ENCODE measurements around the gene ST3GAL3.
A peak's percentile ranks its signal among the peaks of the same experiment; 100 is the strongest.

ST3GAL3 gene

DNA sequence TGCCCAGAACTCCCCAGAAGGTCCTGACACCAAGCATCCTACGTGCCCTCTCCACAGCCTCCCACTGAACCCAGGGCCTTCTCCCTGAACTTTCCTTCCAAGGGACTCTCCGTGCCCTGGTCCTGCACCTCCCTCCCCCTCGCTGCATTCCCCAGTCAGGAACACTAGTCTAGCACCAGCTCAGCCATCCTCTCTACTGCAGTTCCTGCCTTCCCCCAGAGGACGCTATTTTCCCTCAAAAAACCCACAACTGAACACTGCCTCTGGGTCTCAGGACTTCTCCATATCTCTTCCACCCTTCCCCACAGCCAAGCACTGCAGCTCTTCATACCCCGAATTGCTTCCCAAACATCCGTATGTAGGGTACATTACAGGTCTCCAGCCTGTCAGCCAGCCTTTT lies 213.7 kb downstream of the ST3GAL3 start:
- DNase-seq: no peak

DNA sequence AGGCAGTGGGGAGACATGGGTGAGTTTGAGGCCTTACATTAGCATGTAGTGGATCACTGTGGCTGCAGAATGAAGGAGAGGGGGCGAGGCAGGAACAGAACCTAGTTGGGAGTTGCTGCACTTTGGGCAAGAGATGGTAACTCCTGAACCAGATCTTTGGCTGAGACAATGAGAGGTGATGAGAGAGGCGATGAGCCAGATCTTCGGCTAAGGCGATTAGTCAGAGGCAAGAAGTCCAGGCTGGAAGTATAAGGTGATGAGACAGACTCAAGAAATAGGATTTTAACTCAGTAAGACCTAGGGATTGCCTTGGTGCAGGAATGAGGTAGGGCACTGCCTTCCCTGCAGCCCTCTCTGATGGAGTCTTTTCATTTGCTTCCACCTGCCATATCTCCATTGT lies 217.2 kb downstream of the ST3GAL3 start:
- no peak for DNase-seq

DNA sequence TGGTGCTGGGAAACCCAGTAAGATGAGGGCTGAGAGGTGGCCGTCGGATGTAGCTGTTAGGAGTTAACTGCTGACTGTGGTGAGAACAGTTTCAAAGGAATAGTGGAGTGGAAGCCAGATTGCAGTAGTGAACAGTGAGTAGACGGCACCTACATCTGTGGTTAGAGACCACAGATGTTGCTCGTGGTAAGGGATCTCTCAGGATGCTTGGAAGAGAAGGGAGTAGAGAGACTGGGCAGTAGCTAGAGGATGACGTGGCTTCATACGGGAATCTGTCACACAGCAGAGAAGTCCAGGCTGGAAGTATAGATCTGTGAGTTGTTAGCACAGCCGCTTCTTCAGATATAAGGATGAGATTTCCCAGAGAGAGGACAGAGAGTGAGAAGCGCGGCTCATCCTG lies 218.5 kb downstream of the ST3GAL3 start:
- no peak for DNase-seq

DNA sequence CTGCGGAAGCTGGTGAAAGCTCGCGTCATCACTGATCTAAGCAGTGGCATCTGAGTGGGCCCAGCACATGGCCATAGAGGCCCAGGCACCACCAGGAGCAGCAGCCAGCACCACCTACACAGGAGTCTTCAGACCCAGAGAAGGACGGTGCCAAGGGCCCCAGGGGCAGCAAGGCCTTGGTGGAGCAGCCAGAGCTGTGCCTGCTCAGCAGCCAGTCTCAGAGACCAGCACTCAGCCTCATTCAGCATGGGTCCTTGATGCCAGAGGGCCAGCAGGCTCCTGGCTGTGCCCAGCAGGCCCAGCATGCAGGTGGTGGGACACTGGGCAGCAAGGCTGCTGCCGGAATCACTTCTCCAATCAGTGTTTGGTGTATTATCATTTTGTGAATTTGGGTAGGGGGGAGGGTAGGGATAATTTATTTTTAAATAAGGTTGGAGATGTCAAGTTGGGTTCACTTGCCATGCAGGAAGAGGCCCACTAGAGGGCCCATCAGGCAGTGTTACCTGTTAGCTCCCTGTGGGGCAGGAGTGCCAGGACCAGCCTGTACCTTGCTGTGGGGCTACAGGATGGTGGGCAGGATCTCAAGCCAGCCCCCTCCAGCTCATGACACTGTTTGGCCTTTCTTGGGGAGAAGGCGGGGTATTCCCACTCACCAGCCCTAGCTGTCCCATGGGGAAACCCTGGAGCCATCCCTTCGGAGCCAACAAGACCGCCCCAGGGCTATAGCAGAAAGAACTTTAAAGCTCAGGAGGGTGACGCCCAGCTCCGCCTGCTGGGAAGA lies 223.0 kb downstream of the ST3GAL3 start:
- DNase-seq: no peak

DNA sequence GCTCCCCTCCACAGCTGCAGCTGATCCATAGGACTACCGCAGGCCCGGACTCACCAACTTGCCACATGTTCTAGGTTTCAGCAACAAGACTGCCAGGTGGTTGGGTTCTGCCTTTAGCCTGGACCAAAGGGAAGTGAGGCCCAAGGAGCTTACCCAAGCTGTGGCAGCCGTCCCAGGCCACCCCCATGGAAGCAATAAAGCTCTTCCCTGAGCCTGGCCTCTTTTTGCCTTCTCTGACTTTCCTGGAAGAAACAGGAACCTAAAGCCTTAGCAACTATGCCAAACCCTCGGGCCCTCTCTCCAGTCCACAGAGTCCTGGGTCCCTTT lies 223.6 kb downstream of the ST3GAL3 start:
- no peak for DNase-seq

DNA sequence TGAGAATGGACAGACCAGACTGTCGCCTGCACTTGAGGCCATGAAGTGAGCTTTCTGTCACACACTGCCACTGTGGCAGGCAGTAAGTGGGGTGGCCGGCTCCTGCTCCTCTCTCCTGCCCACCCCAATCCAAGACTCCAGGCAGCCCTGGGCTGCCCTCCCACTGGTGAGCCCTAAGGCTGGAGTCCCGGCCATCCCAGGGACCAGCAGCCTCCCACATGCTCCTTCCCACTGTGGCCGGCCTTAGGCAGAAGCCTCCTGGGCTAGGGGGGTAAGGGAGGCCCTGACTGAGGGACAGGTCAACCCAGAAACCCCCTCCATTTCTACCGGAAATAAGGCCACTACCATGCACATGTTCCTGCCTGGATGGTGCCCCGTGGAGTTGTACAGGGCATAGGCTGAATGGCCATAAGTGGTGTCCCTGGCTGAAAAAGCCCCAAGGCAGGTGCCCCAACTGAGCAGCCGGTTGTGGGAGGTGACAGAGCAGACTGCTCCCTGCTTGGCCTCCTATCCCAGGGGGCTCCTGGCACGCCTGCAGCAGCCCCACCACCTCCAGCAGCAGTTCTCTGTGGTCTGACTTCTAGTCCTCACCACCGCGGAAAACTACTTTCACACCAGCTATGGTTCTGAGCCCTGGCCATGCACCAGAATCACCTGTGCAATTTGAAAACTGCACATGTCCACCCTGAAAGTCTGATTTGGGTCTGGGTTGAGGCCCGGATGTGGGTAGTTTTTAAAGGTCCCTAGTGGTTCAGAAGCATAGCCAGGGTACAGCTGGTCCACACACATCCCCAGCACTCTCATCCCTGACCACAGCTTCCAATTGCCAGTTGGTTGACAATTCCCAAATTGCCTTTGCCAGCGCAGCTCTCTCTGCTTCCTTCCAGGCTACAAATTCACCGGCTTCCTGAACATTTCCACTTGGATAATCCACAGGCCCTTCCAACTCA lies 224.7 kb downstream of the ST3GAL3 start:
- no peak for DNase-seq

DNA sequence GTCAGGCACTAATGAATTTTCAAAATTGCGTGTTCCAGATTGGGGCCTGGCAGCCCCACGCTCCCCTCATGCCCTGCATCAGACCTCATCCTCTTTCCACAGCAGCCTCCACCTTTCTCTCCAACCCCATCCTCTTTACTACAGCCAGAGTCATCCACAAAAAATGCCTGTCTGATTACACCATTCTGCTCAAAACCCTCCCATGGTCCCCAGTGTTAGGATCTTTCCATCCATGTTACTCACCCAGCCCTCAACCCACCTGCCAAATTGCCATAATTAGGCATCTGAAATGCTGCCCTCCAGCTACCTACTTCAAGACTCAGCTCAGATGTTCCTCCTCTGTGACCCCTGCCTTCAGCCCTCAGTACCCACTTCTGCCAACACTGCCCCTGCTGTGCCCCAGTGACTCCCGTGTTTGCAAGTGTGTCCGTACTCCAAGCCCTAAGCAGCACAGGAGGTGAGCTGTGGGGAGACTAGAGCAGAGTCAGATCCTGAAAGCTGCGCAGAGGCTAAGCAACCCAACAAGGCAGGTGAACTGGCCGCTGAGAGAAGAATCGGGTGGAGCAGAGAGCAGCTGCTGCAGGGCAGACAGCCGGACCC lies 225.6 kb downstream of the ST3GAL3 start:
- no peak for DNase-seq

DNA sequence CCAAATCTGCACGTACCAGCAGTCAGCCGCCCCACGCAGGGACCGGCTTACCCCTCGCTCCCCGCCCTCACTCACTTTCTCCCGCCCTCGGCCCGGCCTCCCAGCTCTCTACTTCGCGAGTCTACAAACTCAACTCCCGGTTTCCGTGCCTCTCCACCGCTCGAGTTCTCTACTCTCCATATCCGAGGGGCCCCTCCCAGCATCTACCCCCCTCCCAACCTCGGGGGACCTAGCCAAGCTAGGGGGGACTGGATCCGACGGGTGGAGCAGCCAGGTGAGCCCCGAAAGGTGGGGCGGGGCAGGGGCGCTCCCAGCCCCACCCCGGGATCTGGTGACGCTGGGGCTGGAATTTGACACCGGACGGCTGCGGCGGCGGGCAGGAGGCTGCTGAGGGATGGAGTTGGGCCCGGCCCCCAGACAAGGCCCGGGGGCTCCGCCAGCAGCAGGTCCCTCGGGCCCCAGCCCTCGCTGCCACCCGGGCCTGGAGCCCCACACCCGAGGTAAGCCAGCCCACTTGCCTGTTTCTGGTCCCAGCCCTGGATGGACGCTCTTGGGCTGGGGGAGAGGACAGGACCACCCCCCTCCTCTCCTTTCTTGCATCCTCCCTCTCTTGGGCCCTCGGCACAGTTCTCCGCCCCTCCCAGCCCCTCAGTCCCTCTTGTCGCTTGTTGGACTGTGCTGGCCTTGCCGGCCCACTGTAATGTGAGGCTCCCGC lies 226.2 kb downstream of the ST3GAL3 start, which contains the start of gene ARTN:
TSS of gene ARTN (plus strand) at position 416 of the 715 bp plus-strand sequence. CDS start 1,856 bp downstream, outside the sequence.
- DNase-seq: peak; percentile 60

DNA sequence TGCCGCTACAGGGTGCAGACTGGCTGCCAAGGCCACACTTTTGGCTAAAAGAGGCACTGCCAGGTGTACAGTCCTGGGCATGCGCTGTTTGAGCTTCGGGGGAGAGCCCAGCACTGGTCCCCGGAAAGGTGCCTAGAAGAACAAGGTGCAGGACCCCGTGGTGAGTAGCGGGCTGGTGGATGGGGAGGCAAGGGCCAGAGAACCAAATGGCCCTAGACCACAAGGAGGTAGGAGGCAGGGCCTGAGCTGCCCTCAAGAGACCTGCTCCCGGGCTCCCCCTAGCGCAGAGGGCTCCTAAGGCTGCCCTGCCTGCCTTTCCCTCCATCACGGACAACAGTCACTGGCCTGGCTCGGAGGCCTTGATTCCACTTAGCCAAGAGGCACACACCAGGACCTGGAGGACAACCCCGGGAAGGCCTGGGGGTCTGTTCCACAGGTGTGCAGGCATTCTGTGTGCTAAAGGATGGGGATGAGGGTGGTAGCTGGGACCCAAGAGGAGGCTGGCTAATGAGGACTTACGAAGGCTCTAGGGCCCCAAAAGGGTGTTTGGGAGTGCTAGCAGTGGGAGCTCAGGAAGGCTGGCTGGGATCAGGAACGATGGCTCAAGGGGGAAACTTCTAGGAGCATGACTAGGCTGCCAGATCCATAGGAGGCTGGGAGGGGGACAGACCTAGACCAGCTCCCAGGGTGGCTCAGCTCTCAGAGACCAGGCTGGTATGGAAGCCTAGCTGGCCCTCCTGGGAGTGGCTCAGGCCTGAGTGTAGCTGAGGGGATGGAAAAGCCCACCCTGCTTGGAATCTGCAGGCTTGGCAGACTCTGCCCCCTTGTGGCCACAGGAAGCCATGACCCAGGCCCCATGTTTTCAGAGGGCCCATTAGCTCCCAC lies 227.0 kb downstream of the ST3GAL3 start:
- peak; percentile 79 for DNase-seq

DNA sequence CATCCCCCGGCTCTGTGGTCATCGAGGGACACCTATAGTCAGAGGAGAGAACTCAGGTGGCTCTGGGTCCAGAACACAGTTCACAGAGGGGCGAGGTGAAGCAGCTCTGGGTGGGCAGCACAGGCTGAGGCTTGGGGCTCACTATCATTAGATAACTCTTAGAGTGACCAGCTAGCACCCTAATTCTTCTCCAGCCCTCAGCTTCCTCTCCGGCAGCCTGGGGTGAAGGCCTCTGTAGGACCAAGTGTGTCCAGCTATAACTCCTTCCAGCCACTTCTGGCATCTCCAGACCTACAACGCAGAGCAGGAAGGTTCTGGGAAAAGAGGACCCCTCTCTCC lies 227.6 kb downstream of the ST3GAL3 start:
- no peak for DNase-seq

DNA sequence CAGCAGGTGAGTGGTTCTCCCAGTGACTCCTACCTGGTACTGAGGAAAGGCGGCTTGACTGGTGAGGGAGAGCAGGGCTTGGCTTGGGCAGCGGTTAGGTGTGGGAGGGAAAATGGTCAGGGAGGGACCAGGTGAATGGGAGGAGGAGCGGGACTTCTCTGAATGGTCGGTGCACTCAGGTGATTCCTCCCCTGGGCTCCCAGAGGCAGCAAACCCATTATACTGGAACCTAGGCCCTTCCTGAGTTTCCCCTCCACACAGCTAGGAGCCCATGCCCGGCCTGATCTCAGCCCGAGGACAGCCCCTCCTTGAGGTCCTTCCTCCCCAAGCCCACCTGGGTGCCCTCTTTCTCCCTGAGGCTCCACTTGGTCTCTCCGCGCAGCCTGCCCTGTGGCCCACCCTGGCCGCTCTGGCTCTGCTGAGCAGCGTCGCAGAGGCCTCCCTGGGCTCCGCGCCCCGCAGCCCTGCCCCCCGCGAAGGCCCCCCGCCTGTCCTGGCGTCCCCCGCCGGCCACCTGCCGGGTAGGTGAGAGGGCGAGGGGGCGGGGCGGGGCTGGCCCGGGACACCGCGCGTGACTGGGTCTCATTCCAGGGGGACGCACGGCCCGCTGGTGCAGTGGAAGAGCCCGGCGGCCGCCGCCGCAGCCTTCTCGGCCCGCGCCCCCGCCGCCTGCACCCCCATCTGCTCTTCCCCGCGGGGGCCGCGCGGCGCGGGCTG lies 228.5 kb downstream of the ST3GAL3 start:
- DNase-seq: no peak

DNA sequence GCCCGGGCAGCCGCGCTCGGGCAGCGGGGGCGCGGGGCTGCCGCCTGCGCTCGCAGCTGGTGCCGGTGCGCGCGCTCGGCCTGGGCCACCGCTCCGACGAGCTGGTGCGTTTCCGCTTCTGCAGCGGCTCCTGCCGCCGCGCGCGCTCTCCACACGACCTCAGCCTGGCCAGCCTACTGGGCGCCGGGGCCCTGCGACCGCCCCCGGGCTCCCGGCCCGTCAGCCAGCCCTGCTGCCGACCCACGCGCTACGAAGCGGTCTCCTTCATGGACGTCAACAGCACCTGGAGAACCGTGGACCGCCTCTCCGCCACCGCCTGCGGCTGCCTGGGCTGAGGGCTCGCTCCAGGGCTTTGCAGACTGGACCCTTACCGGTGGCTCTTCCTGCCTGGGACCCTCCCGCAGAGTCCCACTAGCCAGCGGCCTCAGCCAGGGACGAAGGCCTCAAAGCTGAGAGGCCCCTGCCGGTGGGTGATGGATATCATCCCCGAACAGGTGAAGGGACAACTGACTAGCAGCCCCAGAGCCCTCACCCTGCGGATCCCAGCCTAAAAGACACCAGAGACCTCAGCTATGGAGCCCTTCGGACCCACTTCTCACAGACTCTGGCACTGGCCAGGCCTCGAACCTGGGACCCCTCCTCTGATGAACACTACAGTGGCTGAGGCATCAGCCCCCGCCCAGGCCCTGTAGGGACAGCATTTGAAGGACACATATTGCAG lies 229.3 kb downstream of the ST3GAL3 start:
- peak; percentile 59 for DNase-seq

DNA sequence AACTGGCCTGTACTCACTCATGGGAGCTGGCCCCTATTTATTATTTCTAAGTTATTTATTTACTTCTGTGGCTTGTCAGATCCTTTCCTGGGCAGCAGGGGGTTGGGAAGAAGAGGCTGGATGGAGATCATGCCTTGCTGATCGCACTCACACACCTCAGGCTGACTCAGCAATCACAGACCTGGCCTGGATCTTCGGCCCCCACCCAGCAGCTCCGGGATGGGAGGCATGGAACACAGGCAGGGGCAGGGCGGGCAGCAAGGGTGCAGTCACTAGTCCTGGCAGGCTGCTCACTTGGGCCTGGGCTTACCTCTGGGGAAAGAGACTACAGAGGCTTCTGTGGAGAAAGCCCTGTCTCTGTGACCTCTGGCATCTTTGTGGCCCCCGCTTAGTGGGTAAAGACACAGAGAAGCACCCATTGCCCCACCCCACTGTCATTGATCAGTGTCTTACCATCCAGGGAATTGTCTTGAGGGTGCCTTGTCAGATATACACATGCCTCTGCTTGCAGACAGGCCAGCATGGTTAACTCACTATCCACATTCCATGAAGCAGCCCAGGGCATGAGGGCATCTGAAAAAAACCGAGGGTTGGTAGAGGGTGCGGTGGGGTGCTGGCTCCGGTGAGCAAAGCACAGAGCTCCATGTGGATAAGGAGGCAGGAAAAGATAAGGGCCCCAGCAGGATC lies 230.0 kb downstream of the ST3GAL3 start:
- DNase-seq: no peak

DNA sequence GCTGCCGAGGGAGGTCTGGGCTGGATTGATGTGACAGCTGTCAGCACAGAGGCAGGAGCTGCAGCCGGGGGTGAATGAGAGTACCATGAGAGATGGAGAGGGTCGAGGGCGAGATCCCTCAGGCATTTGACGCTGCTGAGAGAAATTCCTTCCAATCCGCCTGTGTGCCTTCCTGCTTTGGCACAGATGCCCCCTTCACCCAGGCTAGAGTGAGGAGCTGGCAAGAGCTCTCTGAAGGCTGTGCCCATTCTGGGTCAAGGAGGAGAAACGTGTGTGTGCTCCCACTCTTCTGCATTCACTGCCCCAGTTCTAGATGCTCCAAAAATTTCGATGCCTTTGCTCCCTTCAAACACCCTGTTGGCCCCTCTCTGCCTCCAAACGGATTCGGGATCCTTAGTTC lies 231.0 kb downstream of the ST3GAL3 start:
- DNase-seq: no peak

DNA sequence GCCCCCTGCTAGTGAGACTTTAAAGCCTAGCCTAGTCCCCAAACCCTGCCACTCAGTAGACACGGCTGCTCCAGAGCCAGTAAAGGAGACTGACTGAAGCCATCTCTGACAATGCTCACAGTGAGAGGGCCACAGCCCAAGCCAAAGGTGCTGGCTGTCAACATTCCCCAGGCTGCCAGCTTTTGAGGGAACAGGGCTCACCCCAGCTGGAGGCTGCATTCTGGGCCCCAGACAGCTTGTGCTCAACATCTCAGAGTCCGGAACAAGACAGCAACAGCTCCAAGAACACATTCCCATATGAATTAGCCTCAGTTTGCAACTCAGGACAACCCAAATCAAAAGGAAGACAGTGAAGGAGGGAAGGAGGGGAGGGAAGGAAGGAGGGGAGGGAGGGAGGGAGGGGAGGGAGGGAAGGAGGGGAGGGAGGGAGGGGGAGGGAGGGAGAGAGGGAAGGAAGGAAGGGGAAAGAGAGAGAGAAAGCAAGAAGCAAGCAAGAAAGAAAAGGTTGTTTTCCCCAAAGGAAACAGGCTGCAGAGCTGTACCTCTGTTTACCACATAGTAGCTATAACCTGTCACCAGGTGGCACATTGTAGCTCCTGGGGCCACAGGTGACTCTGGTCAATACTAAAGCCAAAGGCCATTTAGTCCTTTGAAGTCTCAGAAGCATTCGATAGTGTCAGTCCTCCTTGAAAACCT lies 231.7 kb downstream of the ST3GAL3 start:
- no peak for DNase-seq

DNA sequence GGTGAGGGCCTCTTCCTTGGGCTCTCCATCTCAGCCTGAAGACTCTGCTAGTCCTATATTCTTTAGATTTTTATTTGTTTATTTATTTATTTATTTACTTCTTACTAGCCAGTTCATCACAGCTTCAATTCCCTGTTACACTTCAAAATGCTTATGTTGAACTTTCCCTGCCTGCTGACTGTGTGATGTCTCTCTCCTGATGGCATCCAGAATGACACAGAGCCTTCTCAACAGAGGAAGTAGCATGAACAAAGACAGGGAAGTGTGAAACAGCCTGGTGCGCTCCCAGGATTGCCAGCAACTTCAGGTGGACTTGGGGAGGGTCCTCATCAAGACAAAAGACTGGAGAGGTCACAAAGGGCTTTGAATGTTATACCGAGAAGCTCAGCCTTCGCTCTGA lies 235.1 kb downstream of the ST3GAL3 start:
- DNase-seq: no peak

DNA sequence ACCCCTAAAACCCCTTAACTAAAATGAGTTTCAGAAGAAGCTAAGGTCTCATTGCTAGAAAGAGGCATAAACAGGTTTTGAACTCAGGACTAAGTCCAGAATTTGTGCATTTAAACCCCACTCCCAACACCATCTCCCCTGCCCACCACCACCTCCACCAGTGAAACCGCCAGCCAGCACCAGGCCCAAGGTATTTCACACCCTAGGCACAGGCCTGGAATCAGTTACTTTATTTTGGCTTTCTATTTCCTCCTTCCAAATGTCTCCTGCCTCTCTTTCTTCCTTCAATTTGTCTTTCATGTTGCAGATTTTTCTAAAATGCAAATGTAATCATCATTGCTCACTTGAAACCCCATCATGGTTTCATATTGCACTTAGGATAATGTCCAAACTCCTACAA lies 237.5 kb downstream of the ST3GAL3 start:
- DNase-seq: no peak

DNA sequence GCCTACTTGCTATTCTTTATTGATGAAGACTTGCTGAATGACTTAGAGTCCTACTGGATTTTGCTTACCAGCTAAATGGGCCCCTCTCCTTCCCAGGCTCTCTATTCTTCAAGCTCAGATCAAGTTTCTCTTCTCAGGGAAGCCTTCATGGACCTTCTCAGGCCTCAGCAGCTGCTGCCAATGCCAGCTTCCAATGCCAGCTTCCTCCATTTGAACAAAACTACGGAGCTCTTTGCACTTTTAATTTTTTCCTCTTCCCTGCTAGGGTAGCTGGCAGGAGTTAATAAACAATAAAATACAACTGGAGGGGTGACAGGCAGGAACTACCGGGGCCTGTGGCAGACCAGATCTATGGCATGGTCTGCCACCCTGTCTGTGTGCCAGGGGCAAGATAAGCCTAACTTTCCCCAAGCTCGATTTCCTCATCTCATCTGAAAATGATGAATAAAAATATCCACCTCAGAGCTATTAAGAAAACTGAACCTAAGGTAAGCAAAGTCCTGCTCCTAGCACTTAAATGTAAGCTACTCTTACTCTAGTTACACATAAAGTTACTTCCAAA lies 238.4 kb downstream of the ST3GAL3 start:
- no peak for DNase-seq

All from femur (tissue), 1 donor.